GM21360 (cell line): Measurements from ENCODE around the gene FSHR.

Source experiments
- ATAC-seq: cut with Tn5 transposase; IDR thresholded peaks from one replicate; pipeline ENCODE4 v1.9.1; 2021; ENCODE audit warnings: mild to moderate bottlenecking, moderate library complexity; ENCODE audit not compliant: unreplicated experiment

Gene FSHR

DNA sequence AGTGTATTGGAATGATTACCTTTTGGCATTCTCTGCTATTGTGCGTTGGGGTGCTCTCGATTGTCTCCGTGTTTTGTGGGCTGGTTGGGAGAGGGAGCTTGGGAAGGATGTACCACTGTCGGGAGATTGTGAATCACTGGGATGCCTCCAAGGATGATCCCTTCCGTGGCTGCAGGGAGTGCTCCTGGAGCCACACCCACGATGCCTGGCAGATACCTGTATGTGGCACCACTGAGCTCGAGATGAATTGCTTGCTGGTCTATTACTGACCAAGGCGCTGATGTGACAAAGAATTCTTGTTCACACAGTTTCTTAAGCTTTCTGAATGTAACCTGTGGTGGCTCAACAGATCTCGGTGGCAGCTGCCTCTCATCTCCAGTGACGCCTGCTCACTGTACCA, 239.1 kb downstream of the FSHR start:
- ATAC-seq = no peak

GRCh38 chr2:48914477-48915089, 239.7 kb downstream of the FSHR start:
- ATAC-seq = peak; percentile 76
